HepG2 (cell line): ENCODE measurements around the gene PRCP. TPM values are rescaled to one million over a fixed set of nuclear protein-coding genes. Genes with fewer than 3 reads are reported as not detected.

Experiments
- ATAC-seq: fragments of 200-7000 bp; cut with Tn5 transposase; 3 replicates; pipeline ENCODE4 v1.9.1; 2020; ENCODE audit warnings: mild to moderate bottlenecking, moderate library complexity
- BruUV-seq: library from RNA; stranded (reverse); fragments of 400-500 nt; replicated peaks from 2 replicates; lab custom pipeline; 2021; lab: Mats Ljungman, UMichigan
- CTCF ChIA-PET: fragments of 300-600 bp; formaldehyde crosslinking; extraction: SDS; loops from one replicate; lab custom pipeline; 2021; ENCODE audit warnings: low total read pairs, inconsistent platforms, low intra/inter-chr PET ratio; lab: Yijun Ruan, JAX
- POLR2A ChIA-PET: fragments of 350-600 bp; sonication (Branson Sonifier 250); formaldehyde crosslinking; loops from one replicate; lab custom pipeline; 2020; ENCODE audit warnings: antibody characterized with exemption, inconsistent platforms; lab: Yijun Ruan, JAX
- DNase-seq: peaks from one replicate; pipeline ENCODE4 v3.0.0-alpha.2; 2015; ENCODE audit warnings: low spot score
- FAIRE-seq: peaks from 3 replicates; lab custom pipeline; 2011; peaks lifted over from hg19 to GRCh38; lab: Jason Lieb, UNC
- H2AFZ ChIP-seq: one replicate; pipeline ENCODE4 v1.6.1; 2011; ENCODE audit warnings: low read length, inconsistent platforms
- H3K27ac ChIP-seq: fragments of 300-600 bp; 3 replicates; pipeline ENCODE4 v1.8.0; 2011; ENCODE audit warnings: mixed run types, mild to moderate bottlenecking, mixed read lengths, low read length, inconsistent platforms; ENCODE audit not compliant: insufficient read depth; ENCODE audit errors: extremely low read length
- H3K27me3 ChIP-seq, 2 experiments: fragments of 200-600 bp in 1 of 2; 2 replicates in 1 of 2; 3 replicates in 1 of 2; pipeline versions ENCODE4 v1.6.0 to v1.8.0; 2011; ENCODE audit warnings: low read length in 2 of 2, mild to moderate bottlenecking in 2 of 2, moderate library complexity in 2 of 2, inconsistent platforms in 1 of 2; ENCODE audit not compliant: insufficient read depth in 2 of 2, control insufficient read depth in 1 of 2
- H3K36me3 ChIP-seq, 2 experiments: fragments of 200-600 bp in 1 of 2; replicated peaks in 1 of 2; 2 replicates in 1 of 2; 3 replicates in 1 of 2; pipeline versions ENCODE4 v1.5.1 to v1.8.0; 2011; ENCODE audit warnings: low read length in 2 of 2, inconsistent platforms in 1 of 2; ENCODE audit not compliant: insufficient read depth in 2 of 2, control insufficient read depth in 1 of 2
- H3K4me1 ChIP-seq: 2 replicates; pipeline ENCODE4 v1.5.1; 2012; ENCODE audit warnings: low read length, inconsistent platforms; ENCODE audit not compliant: insufficient read depth
- H3K4me2 ChIP-seq: 2 replicates; pipeline ENCODE4 v1.6.0; 2011; ENCODE audit warnings: low read depth, low read length, inconsistent platforms
- H3K4me3 ChIP-seq, 3 experiments: fragments of 200-600 bp in 1 of 3; sonication (generic), shearing (Covaris generic) in 1 of 3; replicated peaks in 1 of 3; 2 replicates each; pipeline ENCODE4 v1.5.1; 2011 to 2016; ENCODE audit warnings: low read length in 3 of 3, inconsistent platforms in 2 of 3, low read depth in 2 of 3, mild to moderate bottlenecking in 2 of 3, control low read depth in 1 of 3, mixed read lengths in 1 of 3; ENCODE audit not compliant: insufficient read depth in 1 of 3
- H3K79me2 ChIP-seq: one replicate; pipeline ENCODE4 v1.6.1; 2011; ENCODE audit warnings: low read length, inconsistent platforms; ENCODE audit not compliant: insufficient read depth
- H3K9ac ChIP-seq: 2 replicates; pipeline ENCODE4 v1.6.0; 2011; ENCODE audit warnings: mild to moderate bottlenecking, low read depth, low read length, inconsistent platforms; ENCODE audit not compliant: insufficient read depth
- H3K9me3 ChIP-seq: 2 replicates; pipeline ENCODE4 v1.5.1; 2012; ENCODE audit warnings: mild to moderate bottlenecking, low read length
- H4K20me1 ChIP-seq: 2 replicates; pipeline ENCODE4 v1.6.0; 2011; ENCODE audit warnings: inconsistent platforms, mild to moderate bottlenecking, low read length, moderate library complexity; ENCODE audit not compliant: insufficient read depth
- NFKBIZ ChIP-seq: IDR thresholded peaks from 2 replicates; pipeline ENCODE4 v1.6.1; 2018; ENCODE audit warnings: missing genetic modification reagents, missing compliant biosample characterization
- PATZ1 ChIP-seq: sonication (generic); formaldehyde crosslinking; IDR thresholded peaks from 2 replicates; pipeline ENCODE4 v1.4.0; 2020; ENCODE audit warnings: missing genetic modification reagents
- ZKSCAN8 ChIP-seq: IDR thresholded peaks from 2 replicates; pipeline ENCODE4 v1.6.1; 2016; ENCODE audit warnings: borderline replicate concordance, missing genetic modification reagents, missing compliant biosample characterization
- ZNF12 ChIP-seq: sonication (generic); formaldehyde crosslinking; IDR thresholded peaks from 2 replicates; pipeline ENCODE4 v1.5.0; 2020; ENCODE audit warnings: missing genetic modification reagents
- ZNF260 ChIP-seq: sonication (generic); formaldehyde crosslinking; IDR thresholded peaks from 2 replicates; pipeline ENCODE4 v1.4.0; 2020; ENCODE audit warnings: missing genetic modification reagents, low read depth, mild to moderate bottlenecking, borderline replicate concordance
- WGBS: methylation state at CpG from one replicate; pipeline ENCODE4 v1.1.6; 2017; ENCODE audit warnings: low lambda C conversion rate; 5-methylcytosine and 5-hydroxymethylcytosine counted together
- in situ Hi-C: cut with HindIII; loops from 2 replicates; pipeline ENCODE4 v1.10.0; 2017; ENCODE audit warnings: low pct_unique_long_range_greater_than_20kb; ENCODE audit not compliant: extremely low pct_ligation_motif_present
- intact Hi-C: fragments of 100-400 bp; cut with micrococcal nuclease; formaldehyde crosslinking; loops from one replicate; pipeline ENCODE4 v1.10.0; 2022; ENCODE audit not compliant: unreplicated experiment
- polyA plus RNA-seq, 8 experiments: library from polyadenylated mRNA; depleted of rRNA in 3 of 8; stranded (reverse) in 7 of 8; unstranded in 1 of 8; fragments of >200 nt; fragmentation: Illumina TruSeq in 4 of 8; extraction: Trizol in 4 of 8; gene quantifications; 2 replicates each; pipeline versions ENCODE4 v1.2.1 to v1.2.3, GENCODE V29; 2011 to 2016; ENCODE audit warnings: low read depth in 4 of 8, missing spikeins in 1 of 8, mixed read lengths in 1 of 8; ENCODE audit not compliant: insufficient read depth in 1 of 8
- total RNA-seq, 5 experiments: library from RNA; depleted of rRNA; stranded (reverse); fragments of >200 nt; fragmentation: Illumina TruSeq; extraction: Trizol; gene quantifications; 2 replicates each; pipeline ENCODE4 v1.2.3, GENCODE V29; 2016; ENCODE audit warnings: low read depth in 1 of 5
- TF ChIP-seq, protein P1 (sequence below): sonication (generic); formaldehyde crosslinking; IDR thresholded peaks from 2 replicates; pipeline ENCODE4 v1.4.0; 2020; ENCODE audit warnings: mild to moderate bottlenecking, missing genetic modification reagents

PRCP gene
- total and polyA plus RNA-seq, 2 of the 13 experiments (the other 11 are each of a cell fraction or from before 2014, with no cell fraction given): 84.2 to 105 TPM

DNA sequence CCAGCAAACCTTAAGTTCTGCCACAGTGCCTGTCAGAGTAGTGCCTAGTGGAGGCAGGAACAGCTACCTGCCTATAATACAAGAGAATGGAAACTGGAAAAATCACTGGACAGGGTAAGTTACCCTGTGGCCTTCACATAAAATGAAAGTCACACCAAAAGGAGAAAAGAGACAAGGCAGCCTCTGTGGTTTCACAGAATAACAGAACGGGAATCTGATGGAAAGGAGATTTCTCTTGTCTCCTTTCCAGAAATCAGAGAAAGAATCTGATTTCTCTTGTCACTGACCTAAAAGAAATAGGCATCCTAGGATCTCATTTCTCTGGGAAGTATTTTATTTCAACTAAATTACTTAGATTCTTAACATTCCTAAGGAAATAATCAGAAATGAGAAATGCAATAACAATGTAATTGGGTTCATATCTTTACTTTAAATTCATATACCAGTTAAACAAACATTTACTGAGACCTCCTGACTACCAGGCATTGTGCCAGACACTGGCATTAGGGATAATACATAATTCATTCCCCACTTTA lies 41.6 kb downstream of the PRCP start:
- Histone ChIP-seq H3K4me3 (no peak overlapping the region), H3K4me2 (no peak overlapping the region), H3K79me2 (no peaks in the 10 kb centered on the region), H3K27me3 (no peaks in the 10 kb centered on the region), H4K20me1 (no peaks in the 10 kb centered on the region), H2AFZ (no peak overlapping the region), H3K4me1 (no peaks in the 10 kb centered on the region), H3K9me3 (no peaks in the 10 kb centered on the region), H3K36me3 (no peaks in the 10 kb centered on the region), H3K9ac (no peak overlapping the region), H3K27ac (no peak overlapping the region)
- intact Hi-C loops: no loop called here
- POLR2A ChIA-PET: no interaction called here
- BruUV-seq: no TSS peak
- no peak for FAIRE-seq
- no peak for DNase-seq
- 32% methylated on average over 1 of the region's 1 CpG for WGBS
- no peak for TF ChIP-seq NFKBIZ (CRISPR knock-in tag)
- TF ChIP-seq, protein P1, sequence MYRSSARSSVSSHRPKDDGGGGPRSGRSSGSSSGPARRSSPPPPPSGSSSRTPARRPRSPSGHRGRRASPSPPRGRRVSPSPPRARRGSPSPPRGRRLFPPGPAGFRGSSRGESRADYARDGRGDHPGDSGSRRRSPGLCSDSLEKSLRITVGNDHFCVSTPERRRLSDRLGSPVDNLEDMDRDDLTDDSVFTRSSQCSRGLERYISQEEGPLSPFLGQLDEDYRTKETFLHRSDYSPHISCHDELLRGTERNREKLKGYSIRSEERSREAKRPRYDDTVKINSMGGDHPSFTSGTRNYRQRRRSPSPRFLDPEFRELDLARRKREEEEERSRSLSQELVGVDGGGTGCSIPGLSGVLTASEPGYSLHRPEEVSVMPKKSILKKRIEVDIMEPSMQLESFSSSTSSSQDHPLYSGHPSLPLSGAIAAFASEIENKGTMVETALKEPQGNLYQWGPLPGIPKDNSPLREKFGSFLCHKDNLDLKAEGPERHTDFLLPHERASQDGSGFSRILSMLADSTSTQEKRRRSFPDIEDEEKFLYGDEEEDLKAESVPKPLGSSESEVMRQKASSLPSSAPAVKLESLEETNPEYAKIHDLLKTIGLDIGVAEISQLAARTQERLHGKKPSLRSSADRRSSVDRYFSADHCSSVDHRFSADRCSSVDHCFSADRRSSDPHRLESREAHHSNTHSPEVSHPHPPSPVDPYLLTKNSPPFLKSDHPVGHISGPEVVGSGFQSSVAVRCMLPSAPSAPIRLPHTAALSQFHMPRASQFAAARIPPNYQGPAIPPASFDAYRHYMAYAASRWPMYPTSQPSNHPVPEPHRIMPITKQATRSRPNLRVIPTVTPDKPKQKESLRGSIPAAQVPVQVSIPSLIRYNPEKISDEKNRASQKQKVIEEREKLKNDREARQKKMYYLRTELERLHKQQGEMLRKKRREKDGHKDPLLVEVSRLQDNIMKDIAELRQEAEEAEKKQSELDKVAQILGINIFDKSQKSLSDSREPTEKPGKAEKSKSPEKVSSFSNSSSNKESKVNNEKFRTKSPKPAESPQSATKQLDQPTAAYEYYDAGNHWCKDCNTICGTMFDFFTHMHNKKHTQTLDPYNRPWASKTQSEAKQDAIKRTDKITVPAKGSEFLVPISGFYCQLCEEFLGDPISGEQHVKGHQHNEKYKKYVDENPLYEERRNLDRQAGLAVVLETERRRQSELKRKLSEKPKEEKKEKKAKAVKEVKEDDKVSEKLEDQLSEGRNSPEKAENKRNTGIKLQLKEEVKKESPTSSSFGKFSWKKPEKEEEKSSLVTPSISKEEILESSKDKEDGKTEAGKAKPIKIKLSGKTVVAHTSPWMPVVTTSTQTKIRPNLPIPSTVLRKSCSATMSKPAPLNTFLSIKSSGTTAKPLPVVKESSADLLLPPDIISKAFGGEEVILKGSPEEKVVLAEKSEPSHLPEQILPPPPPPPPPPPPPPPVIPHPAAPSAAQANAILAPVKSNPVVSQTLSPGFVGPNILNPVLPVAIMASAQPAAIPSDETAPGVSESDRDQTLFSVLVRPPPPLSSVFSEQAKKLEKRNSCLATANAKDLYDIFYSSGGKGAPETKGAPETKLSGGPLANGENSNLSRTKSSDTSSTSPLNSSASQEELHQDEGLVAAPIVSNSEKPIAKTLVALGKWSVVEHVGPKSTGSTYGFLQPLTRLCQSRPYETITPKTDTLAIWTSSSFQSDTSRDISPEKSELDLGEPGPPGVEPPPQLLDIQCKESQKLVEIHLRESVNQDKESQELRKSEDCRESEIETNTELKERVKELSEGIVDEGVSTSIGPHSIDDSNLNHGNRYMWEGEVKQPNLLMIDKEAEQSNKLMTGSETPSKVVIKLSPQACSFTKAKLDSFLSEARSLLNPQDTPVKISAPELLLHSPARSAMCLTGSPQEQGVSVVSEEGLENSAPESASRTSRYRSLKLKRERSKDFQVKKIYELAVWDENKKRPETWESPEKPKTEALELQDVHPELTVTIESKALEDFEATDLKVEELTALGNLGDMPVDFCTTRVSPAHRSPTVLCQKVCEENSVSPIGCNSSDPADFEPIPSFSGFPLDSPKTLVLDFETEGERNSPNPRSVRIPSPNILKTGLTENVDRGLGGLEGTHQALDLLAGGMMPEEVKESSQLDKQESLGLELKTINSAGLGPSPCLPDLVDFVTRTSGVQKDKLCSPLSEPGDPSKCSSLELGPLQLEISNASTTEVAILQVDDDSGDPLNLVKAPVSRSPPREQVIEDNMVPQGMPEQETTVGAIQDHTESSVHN (CRISPR knock-in tag): no peak
- no peak for TF ChIP-seq ZNF260 (CRISPR knock-in tag)
- no peak for TF ChIP-seq ZNF12 (CRISPR knock-in tag)
- TF ChIP-seq ZKSCAN8 (CRISPR knock-in tag): no peak
- TF ChIP-seq PATZ1 (CRISPR knock-in tag): no peak
- in situ Hi-C loops: loop anchor here (25.0 kb wide), 1 partner anchor 954 kb away; no protein-coding TSS in a partner anchor
- no peak for ATAC-seq
- CTCF ChIA-PET: no interaction called here
